ENCODE data around the gene PAX5.
A peak's percentile ranks its signal among the peaks of the same experiment; 100 is the strongest.

Gene PAX5

DNA sequence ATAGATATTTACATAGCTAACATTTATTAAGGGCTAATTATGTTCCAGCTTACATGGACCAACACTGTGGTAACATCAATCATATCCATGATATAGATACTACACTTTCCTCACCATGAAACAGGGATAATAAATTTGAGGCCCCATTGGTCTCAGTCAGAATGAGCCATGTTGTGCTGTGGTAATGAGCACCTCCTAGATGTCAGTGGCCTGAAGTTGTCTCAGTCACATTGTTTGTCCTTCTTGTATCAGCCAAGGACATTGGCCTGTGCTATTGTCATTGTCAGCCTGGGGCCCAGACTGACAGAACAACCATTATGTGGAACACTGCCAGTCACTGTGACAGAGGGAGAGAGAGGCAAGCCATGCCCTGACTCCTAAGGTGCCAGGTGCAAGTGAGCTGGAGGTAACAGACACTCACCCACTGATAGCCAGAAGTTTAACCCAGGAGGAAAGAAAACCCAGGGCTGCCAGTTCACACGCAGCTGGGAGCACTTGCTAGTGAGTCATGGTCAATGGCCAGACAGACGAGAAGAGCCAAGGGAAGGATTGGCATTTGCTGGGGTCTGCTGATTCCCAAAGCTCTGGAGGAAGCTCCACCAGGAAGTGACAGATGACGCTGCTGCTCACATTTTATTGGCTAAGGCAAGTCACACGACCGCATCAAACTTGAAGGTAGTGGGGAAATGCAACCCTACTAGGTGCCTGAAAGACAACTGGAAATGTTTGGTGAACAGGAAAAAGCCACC lies 237.2 kb downstream of the PAX5 start:
- Histone ChIP-seq H3K36me3 (replicated peaks; ENCODE audit: insufficient read depth, low read length) (no peaks in the 10 kb centered on the region), H3K9me3 (replicated peaks; ENCODE audit: insufficient read depth, low read length) (no peaks in the 10 kb centered on the region), H4K20me1 (ENCODE audit: insufficient read depth, low read length) (no peaks in the 10 kb centered on the region), H3K4me1 (ENCODE audit: low read length) (no peaks in the 10 kb centered on the region), H3F3A (ENCODE audit: insufficient read depth, low read length) (no peaks in the 10 kb centered on the region), H3K9me2 (replicated peaks; ENCODE audit: insufficient read depth, low read length) (no peaks in the 10 kb centered on the region), H2AFZ (ENCODE audit: low read length) (no peak overlapping the region), H3K27ac (ENCODE audit: low read length) (no peak overlapping the region), H3K79me2 (ENCODE audit: low read length) (no peaks in the 10 kb centered on the region), H3K9ac (ENCODE audit: low read length) (no peak overlapping the region), H3K27me3 (replicated peaks; ENCODE audit: insufficient read depth, low read length) (peaks cover 13% of the 10 kb centered on the region), H3K4me2 (ENCODE audit: low read depth, low read length) (no peak overlapping the region), H3K4me3 (ENCODE audit: low read length) (no peak overlapping the region)
- TF ChIP-seq, protein P1, sequence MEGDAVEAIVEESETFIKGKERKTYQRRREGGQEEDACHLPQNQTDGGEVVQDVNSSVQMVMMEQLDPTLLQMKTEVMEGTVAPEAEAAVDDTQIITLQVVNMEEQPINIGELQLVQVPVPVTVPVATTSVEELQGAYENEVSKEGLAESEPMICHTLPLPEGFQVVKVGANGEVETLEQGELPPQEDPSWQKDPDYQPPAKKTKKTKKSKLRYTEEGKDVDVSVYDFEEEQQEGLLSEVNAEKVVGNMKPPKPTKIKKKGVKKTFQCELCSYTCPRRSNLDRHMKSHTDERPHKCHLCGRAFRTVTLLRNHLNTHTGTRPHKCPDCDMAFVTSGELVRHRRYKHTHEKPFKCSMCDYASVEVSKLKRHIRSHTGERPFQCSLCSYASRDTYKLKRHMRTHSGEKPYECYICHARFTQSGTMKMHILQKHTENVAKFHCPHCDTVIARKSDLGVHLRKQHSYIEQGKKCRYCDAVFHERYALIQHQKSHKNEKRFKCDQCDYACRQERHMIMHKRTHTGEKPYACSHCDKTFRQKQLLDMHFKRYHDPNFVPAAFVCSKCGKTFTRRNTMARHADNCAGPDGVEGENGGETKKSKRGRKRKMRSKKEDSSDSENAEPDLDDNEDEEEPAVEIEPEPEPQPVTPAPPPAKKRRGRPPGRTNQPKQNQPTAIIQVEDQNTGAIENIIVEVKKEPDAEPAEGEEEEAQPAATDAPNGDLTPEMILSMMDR (IDR thresholded peaks at IDR 0.05; ENCODE audit: low read length), result no peak
- TF ChIP-seq EZH2phosphoT487 (IDR thresholded peaks at IDR 0.05; ENCODE audit: low read length) (no peak), EZH2 (optimal IDR thresholded peaks at IDR 0.05; ENCODE audit: low read depth, low read length) (no peak)
- no peak for DNase-seq

DNA sequence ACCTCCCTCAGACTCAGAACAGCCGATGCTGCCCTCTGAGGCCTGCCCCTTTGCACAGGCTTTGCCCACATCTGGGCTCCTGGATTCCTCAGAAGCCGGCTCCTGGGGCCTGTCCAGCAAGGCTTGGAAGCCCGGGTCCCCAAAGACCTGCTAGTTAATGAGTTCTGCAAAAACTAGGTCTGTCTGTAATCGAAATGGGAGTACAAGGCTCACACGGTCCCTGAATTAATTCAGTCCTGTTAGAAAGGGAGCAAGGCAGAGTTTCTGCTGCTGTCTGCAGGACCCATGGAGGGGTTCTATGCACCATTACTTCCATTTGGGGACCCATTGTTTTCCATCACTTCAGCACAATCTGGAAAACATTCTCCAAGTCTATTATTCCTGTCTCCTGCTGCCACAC lies 239.6 kb downstream of the PAX5 start:
- Histone ChIP-seq H3K4me3 (ENCODE audit: low read length) (no peak overlapping the region), H3K9me3 (replicated peaks; ENCODE audit: insufficient read depth, low read length) (no peaks in the 10 kb centered on the region), H3K4me2 (ENCODE audit: low read depth, low read length) (no peak overlapping the region), H4K20me1 (ENCODE audit: insufficient read depth, low read length) (no peaks in the 10 kb centered on the region), H3K79me2 (ENCODE audit: low read length) (no peaks in the 10 kb centered on the region), H3K27me3 (replicated peaks; ENCODE audit: insufficient read depth, low read length) (0 out of 2 replicates have a peak, but pooled peaks cover 3% of the 10 kb centered on the region), H3K9me2 (replicated peaks; ENCODE audit: insufficient read depth, low read length) (no peaks in the 10 kb centered on the region), H3K27ac (ENCODE audit: low read length) (no peak overlapping the region), H3F3A (ENCODE audit: insufficient read depth, low read length) (no peaks in the 10 kb centered on the region), H2AFZ (ENCODE audit: low read length) (no peak overlapping the region), H3K9ac (ENCODE audit: low read length) (no peak overlapping the region), H3K4me1 (ENCODE audit: low read length) (no peaks in the 10 kb centered on the region), H3K36me3 (replicated peaks; ENCODE audit: insufficient read depth, low read length) (no peaks in the 10 kb centered on the region)
- TF ChIP-seq EZH2 (optimal IDR thresholded peaks at IDR 0.05; ENCODE audit: low read depth, low read length), result no peak
- TF ChIP-seq, protein P1 (IDR thresholded peaks at IDR 0.05; ENCODE audit: low read length), result no peak
- no peak for TF ChIP-seq EZH2phosphoT487 (IDR thresholded peaks at IDR 0.05; ENCODE audit: low read length)
- DNase-seq, result no peak

DNA sequence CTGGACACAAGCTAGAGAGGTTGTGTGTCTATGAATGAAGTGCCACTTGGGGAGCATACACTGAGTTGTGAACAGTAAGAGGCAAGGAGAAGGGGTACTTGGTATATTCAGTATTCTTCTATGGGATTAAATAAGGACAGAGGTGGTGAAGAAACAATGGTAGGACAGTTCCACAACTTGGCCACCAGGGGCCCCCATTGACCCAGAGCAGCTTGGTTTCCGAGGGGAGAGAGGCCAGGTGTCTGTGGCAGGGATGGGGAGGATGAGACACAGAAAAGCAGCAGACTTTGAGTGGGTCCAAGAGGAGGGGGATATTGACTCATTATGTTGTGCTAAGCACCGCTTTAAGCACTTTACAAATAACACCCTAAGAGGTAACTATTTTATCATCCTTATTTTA lies 240.8 kb downstream of the PAX5 start:
- H3K27me3 ChIP-seq (replicated peaks; ENCODE audit: insufficient read depth, low read length), result no peaks in the 10 kb centered on the region
- no peaks in the 10 kb centered on the region for H3F3A ChIP-seq (ENCODE audit: insufficient read depth, low read length)
- H3K27ac ChIP-seq (ENCODE audit: low read length), result no peak overlapping the region
- DNase-seq, result peak; percentile 10
- H3K9me2 ChIP-seq (replicated peaks; ENCODE audit: insufficient read depth, low read length), result no peaks in the 10 kb centered on the region
- no peaks in the 10 kb centered on the region for H3K4me1 ChIP-seq (ENCODE audit: low read length)
- H3K4me2 ChIP-seq (ENCODE audit: low read depth, low read length), result no peak overlapping the region
- H4K20me1 ChIP-seq (ENCODE audit: insufficient read depth, low read length), result no peaks in the 10 kb centered on the region
- no peak overlapping the region for H3K4me3 ChIP-seq (ENCODE audit: low read length)
- no peaks in the 10 kb centered on the region for H3K79me2 ChIP-seq (ENCODE audit: low read length)
- TF ChIP-seq, protein P1 (IDR thresholded peaks at IDR 0.05; ENCODE audit: low read length), result peak; percentile 33
- no peak for TF ChIP-seq EZH2phosphoT487 (IDR thresholded peaks at IDR 0.05; ENCODE audit: low read length)
- H3K9ac ChIP-seq (ENCODE audit: low read length), result no peak overlapping the region
- no peaks in the 10 kb centered on the region for H3K36me3 ChIP-seq (replicated peaks; ENCODE audit: insufficient read depth, low read length)
- no peaks in the 10 kb centered on the region for H3K9me3 ChIP-seq (replicated peaks; ENCODE audit: insufficient read depth, low read length)
- H2AFZ ChIP-seq (ENCODE audit: low read length), result no peak overlapping the region
